ENCODE results near the gene LAMA5.

Gene LAMA5

DNA sequence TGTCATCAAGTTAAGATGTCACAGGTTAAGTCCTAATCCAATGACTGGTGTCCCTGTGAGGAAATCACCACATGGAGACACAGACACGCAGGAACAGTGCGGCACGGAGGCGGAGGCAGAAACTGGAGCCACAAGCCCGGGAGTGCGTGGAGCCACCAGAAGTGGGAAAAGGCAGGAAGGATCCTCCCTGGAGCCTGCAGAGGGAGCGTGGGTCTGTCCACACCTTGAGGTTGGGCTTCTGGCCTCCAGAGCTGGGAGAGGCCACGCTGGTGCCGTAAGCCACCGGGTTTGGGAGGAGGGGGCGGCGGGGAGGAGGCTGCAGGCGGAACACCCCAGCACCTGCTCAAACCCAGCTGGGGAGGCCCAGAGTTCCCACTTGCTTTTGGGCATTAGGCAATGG, 36.2 kb upstream of the LAMA5 start:
- no peak for DNase-seq

DNA sequence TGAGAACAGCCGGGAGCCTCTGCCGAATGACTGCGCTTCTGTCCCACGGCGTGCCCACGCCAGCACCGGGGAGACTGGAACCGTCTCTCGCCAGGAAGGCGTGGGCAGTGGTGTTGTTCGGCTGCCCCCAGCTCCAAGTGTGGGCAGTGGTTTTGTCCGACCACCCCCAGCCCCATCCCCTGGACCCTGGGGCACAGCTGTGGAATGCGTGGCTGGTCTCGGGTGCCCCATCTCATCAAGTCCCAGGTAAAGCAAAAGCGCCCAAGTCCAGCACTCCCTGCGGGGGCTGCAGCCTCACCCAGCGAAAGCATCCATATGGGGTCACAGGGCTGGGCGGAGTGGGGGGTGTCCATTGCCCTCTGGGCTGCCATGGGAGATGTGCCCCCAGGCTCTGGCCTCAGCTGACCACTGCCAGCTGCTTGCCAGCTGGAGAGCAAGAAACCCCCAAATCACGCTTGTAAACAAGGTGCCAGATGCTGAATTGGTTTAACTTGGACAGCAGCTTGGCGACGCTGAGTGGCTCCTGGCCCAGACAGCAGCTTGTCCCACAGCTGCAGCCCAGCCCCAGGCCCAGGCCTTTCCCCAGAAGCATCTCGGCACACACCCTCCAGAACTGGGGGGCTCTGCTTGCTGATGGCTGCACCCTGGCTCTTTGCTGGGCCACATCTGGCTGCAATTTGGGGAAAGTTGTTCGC, 35.5 kb upstream of the LAMA5 start:
- DNase-seq, result no peak

DNA sequence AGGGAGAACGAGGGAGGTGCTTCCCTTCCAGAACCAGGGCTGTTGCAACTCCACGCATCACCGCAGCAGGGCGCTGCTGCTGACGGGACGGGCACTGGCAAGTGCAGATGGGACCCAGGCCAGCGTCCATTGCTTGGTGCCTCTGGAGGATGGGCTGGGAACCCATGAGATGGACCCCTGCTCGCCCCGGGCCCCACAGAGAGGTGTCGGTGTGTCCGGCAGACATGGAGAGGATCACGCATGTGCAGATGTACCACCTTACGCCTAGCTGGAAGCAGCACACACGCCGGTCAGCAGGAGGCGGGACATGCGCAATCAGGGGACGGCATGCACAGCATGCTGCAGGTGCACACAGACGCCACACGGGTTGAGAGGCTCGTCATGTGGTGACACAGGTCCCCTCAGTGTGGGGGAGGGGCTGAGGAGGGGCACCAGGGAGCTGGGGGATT, 34.2 kb upstream of the LAMA5 start:
- no peak for DNase-seq

DNA sequence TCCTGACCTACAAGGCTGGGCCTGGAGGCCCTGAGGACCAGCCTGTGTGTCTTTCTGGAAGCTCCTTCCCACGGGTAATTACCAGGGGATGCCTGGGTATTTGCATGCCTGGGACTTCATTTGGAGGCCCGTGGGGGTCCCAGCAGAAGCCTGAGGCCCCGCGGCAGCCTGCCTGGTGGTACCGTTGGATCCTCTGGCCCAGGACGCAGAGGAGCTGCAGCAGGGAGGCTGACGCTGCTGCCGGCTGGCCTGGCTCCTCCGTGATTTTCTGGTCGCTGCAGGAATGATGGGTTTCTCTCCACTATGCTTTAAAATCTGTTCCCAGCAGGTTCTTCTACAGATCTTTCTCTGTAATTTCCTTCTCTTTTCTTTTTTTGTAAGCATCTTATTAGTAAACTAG, 33.4 kb upstream of the LAMA5 start:
- no peak for DNase-seq

DNA sequence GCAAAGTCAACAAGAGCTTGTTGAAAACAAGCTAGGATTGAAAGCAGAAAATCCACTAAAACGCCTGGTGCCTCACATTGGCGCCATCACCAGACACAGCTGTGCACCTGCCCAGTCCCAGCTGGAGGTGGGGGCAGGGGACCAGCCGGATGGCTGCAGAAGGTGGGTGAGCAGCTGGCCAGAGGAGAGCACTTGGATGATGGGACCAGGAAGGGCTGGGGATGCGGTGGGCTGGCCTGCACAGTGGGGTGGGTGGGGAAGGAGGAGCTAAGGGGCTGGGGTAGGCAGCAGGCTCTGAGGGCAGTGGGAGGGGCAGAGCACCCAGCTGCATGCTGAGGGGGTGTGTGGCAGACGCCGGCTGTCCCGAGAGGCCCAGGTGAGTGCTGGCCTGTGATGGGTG, 32.9 kb upstream of the LAMA5 start:
- no peak for DNase-seq

DNA sequence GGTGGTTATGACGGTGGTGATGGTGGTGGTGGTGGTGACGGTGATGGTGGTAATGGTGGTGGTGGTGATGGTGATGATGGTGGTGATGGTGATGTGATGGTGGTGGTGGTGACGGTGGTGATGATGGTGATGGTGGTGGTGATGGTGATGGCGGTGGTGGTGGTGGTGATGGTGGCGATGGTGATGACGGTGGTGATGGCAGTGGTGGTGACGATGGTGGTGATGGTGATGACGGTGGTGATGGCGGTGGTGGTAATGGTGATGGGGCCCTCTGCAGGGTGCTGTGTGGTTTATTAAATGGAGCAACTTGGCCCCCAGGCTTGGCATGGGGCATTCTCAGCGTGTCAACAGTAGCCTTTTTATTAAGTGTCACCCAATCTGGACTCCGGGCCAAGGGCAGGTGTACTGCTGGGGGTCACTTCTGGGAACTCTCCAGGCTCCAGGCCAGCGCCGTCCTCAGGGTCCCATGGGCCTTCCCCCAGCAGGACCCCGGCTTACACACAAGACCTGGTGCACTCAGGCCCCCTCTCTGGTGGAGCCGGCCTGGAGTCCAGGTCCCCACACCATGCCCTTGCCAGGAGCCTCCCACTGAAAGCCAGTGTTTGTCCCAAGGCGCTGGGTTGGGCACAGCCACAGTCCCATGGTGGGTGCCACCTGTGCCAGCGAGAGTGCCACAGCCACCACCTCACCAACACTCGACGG, 31.2 kb upstream of the LAMA5 start:
- DNase-seq, result no peak

DNA sequence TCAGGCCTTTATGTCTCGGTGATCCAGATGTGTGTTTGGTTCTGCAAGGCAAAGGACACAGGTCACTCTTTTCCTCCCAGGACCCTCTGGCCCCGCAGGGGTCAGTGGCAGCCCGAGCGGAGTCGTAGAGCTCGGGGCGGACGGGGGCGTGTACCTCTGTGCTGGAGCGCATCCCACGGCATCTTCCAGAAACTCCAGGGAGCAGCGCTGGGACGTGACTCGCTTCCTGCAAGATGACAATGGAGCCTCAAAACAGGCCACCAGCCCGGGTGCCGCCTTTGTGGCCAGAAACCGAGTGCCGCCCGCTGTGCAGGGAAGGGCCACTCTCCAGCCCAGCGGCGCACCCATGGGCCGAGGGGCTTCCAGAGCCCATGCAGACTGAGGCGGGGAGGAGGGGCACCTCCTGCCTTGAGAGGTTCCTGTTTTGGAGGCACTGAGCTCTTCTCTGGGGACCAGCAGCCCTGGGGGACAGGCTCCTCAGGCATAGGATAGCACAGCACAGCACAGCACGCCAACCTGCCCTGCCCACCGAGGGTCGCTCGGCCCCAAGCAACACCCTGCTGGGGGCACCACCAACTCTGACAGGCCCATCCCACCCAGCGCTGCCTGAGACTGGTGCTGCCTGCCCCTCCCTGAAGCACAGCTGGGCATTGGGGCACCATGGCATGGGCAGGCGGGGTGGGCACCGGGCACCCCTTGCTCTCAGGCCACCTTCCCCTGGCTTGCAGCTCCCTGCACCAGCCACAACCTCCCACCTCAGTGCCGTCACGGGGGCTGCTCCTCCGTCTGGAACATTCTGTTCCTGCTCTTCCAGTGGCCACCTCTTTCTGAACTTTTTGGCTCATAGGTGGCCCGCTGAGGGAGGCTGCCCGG, 29.5 kb upstream of the LAMA5 start:
- DNase-seq, result no peak

DNA sequence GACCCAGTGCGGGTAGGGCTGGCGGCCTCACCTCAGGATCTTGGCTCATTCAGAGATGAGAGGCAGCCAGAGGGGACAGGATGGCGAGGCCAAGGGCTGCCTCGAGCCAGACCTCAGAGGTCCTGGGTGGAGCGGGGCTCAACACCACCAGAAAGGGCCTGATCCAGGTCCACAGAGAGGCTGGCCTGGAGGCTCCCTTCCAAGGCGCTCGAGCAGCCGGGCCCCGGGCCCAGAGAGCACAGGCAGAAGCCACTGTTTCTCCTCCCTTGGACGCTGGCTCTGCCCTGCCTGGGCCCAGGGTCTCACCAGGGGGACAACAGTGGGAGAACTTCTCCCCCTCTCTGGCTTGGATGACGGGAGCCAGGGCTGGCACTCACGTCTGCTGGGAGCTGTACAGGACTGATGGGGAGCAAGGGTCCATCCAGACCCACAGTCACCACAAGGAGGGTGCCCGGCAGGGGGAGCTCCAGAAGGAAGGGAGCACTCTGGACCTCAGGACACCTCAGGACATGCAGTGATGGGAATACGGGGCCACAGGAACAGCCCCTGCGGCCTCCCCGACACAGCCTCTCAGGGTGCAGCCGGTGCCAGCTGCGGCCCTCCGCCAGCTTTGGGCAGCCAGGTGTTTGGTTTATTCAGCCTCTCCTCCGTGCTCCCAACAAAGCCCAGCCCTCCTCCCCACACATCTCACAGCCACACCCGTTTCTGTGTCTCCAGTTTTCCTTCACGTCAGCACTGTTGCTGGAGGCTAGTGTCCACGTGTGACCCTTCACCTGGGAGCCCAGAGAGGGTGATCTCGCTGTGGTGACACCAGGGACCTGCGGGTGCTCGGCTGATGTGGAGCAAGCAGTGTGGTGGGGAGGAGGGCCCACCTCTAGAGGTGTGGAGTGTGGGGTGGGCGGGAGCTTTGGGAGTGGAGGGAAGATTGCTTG, 28.5 kb upstream of the LAMA5 start:
- DNase-seq, result no peak

DNA sequence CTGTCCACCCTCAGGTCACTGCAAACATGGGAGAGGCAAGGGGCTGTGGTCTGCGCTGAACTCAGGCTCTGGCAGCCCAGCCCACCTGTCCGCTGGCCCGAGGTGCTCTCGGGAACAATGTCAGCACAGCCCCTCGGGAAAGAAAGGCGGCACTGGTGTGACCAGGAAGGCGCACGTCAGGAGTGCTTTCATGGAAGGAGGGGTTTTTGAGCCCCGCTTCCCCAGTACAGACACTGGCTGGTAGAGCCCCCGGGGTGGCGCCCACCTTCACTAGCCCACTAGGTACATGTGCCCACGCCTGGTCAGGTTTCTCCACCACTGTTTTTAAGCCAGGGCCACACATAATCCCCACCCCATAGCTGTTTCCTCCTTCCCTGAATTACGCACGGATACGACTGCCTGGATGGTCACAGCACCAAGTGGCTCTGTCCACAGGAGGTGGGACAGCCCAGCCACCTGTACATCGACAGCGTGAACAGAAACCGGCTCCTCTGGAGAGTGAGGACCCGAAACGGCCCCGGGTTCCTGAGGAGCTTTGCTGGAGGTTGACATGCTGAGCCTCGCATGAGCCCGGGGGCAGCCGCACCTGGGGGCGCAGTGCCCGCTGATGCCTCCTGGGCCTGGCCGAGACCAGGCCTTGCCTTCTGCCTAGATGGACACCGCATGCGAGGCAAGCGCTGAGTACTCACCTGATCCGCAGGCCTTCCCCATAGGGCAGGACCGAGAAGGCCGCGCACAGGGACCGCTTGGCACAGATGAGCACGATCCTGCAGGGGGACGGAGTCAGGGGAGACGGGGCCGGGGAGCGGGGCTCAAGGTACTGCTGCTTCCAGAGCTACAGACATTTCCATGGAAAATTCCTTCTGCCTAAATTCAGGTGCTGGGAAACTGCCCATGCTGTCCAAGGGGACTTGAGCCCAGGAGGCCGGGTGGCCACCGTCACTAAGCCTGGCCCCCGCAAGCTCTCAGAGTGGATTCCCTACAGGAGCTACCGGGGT, 27.4 kb upstream of the LAMA5 start:
- no peak for DNase-seq

DNA sequence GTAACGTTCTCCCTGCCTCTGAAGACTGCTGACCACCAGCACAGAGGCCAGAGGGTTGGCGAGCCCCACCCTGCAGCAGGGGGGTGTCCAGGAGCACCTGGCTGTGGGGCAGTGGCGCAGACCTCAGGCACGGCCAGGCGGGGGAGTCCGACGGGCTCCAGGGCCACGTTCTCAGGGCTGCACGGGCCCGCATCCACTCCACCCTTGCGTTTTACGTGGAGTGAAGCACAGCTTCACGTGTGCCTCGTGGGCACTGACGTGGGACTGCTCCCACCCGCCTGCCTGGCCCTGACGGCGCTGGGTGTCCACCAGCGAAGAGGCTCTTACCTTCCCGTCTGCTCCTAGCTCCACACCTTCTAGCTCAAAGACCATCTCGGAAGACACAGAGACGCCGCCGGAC, 26.7 kb upstream of the LAMA5 start:
- DNase-seq, result no peak

DNA sequence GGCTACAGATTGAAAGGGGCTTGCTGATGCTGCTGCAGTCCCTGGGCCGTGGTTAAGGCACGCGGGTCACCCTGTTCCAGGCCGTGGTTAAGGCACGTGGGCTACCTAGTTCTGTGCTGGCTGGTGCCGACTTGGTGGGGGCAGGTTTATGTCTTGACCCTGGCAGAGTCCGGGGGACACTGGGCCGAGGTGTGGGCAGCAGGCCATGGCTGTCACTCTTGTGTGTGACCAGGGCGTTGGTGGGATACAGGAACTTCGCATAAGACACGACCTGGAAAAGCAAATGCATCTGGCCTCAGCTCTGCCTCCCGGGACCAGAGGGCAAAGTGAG, 26.2 kb upstream of the LAMA5 start:
- DNase-seq, result no peak

DNA sequence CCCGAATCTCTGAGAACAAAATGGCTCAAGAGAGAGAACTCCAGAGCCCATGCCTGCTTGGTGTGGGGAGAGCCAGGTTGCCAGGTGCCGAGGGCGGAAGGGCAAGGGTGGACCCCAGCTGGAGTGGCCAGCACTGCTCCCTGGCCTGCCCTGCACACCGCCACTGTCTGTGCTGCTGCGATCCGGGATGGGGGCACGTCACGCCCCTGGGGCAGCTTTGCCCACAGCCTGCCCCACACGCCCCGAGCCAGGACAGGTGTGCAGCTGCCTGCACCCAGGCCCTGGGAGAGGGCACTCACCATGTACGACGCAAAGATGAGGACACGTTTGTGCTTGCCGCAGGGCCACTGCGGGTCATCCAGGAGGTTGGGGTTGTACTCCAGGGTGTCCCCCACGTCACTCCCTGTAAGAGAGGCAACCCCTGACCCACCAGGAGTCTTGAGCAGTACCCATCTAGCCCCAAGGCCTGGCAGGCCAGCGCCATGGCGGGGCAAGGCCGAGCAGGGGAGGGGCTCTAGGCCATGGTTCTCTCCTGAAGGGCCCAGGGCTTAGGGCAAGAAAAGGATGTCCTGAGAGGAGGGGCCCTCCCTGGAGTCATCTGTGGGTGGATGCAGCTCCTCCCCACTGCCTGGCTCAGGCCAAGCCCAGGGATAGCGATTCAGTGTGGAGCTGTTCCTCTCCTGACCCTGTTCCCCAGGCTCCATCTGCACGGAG, 25.7 kb upstream of the LAMA5 start:
- no peak for DNase-seq

DNA sequence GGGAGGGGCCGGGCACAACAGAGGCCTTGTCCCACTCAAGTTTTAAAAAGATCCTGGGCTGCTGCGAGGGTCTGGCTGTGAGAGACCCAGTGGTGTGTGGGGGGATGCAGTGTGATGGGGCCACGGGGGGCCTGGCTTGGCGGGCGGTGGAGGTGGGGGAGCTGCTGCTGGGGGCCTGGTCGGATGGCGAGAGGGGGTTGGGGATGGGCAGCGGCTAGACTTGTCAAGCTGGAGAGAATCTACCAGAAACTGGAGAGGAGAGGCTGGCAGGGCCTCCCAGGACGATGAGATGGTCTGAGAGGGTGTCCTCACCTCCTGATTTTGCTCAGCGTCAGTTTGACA, 24.9 kb upstream of the LAMA5 start:
- no peak for DNase-seq

DNA sequence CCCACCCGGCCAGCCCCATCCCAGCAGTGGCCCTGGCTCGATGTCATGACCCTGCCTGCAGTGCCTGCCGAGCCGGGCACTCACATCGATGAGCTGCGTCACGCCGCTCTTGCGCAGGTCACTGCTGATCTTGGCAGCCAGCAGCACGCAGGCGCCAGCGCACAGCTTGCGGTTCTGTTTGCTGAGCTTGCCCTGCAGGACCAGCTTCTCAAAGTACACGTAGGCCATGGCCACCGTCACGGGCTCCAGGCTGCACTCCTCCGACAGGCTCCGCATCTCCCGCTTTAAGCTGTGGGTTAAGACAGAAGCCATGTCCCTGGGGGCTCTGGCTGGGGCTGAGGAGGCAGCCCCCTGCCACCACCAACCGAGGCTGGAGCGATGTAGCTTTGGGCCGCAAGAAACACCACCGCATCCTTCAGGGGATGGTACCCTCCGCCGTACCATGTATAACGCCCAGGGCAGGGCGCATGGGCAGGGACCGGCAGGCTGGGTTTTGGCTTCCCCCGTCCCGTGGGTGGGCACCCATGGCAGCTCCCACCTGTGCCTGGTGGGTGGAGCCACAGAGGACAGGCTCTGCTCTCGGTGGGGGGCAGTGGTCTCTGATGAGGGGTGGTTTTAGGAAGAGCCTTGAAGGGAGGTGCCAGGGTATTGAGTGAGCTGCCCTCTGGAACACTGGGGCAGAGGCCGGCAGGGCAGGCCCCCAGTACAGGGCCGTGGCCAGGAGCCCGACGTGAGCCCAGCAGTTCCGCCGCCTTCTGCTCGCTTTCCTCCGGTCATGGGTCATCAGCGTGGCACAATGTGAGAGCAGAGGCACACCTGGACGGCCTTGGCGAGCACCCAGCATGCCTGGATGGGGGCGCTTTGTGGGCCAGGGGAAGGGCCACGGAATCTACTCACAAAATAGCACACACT, 24.3 kb upstream of the LAMA5 start:
- no peak for DNase-seq

DNA sequence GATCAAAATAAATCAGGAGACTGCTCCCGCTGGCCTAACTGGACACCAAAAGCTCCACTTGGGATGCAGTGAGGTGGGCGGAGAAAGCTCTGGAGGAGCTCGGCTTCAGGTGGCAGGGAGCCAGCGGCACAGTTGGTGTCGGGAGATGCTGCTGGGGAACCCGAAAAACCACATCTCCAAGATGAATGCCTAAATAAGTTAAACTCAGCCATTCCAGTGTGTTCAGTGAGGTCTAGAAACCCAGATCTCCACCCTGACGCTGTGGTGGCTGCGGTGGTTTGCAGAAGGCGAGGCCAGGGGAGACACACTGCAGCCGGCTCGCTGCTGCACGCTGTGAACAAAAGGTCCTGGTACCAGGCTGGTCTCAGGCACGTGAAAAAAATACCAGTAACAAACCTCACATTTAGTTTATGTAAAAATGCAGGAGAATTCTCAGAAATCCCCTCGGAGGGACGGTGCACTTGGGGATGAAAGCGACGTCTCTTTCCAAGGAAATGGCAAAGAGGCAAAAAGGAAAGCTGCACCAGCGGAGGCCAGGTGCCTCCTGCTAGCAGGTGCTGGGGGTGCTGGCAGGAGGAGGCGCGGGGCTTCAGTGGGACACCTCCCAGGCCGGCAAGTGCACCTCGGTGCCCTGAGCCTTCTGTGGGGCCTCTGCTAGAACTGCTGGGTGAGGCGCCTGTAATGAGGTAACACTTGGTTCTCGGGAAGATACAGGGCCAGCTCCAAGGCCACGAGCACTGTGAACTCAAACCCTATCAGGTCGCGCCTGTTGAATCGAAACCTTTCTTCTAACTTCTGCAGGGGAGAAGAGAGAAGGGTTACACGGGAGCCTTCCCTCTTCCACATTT, 23.4 kb upstream of the LAMA5 start:
- DNase-seq, result no peak

DNA sequence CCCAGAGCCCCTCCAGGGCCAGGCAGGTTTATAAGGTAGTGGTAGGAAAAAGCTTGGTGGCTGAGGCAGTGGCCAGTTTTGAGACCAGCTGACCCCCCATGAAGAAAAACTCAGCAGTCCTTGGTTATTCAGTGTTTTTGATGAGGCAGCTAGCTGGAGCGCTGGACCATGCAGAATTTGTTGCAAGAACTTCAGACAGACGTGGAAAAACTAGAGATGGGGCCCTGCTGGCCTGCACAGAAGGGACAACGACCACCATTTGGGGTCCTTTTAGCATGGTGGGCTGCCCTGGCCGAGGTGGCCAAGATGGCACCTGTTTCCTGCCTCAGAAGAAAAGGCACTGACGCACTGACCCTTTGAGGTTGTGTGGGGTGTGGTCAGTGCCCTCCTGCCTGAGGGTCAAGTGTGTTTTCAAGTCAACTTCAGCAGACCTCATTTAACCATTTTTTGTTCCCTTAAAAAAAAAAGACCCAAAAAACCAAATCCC, 22.5 kb upstream of the LAMA5 start:
- no peak for DNase-seq

DNA sequence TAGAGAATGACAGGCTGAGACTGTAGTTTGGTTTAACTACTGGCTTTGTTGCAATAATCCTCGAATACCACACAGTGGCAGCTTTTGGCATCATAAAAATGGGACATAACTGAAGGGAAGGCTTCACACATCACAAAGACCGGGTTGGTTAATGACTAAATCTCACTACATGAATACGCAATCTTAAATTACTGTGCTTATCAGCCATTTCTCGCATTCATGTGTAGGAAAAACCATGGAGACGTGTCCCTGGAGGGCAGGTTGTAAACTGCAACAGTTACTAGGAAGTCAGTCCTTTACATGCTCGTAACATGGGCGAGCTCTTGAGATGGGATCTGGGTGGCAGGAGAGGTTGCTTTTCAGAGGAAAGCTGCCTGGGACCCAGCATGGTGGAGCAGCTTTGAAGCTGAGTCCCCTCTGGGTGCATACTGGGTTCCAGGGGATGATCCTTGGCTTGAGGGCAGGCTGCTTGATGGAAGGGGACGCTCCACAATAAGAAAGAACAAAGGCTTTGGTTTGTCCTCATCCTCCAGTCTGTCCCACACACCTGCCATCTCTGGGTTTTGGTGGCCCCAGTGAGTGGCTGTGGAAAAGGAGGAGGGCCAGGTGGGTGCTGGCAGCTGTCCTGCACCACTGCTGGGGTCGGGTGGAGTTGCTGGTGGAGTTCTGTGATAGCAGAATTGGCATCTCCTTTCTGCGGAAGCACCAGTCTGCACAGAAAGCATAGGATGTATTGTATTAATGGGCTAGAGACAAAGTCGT, 21.9 kb upstream of the LAMA5 start:
- no peak for DNase-seq
